A204.1 (cell line): ENCODE results near the gene PYURF.

Experiments used
- FAIRE-seq: peaks from 2 replicates; lab custom pipeline; 2012; peaks lifted over from hg19 to GRCh38; lab: Jason Lieb, UNC

PYURF gene

DNA sequence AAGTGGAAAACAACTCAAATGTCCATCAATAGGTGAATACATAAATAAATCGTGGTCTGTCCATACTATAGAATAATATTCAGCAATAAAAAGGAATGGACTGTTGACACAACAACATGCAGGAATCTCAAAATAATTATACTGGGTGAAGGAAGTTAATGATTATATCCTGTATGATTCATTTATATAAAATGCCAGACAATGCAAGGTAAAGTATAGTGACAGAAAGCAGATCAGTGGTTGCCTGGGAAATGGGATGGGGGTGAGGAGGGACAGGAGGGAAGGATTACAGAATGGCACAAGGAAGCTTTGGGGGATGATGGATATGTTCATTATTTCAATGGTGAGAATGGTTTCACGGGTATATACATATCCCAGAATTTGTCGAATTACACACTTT is 12.3 kb downstream of the PYURF start:
- no peak for FAIRE-seq

DNA sequence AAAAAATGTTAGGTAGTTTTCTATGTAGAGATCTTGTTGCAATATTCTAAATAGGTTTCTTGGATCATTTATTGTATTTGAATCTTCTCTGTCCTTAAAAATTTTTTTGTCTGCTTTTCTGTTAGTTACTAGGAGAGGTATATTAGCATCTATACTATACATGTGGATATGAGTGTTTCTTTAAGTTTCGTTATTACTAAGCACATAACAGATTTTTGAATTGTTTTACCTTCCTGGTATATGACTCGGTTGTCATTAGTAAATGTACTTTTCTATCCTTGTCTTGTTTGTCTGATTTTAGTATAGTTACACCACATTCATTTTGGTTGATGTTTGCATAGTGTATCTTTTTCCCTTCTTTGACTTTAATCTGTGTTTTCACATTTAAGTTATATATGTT is 20.2 kb downstream of the PYURF start:
- no peak for FAIRE-seq

DNA sequence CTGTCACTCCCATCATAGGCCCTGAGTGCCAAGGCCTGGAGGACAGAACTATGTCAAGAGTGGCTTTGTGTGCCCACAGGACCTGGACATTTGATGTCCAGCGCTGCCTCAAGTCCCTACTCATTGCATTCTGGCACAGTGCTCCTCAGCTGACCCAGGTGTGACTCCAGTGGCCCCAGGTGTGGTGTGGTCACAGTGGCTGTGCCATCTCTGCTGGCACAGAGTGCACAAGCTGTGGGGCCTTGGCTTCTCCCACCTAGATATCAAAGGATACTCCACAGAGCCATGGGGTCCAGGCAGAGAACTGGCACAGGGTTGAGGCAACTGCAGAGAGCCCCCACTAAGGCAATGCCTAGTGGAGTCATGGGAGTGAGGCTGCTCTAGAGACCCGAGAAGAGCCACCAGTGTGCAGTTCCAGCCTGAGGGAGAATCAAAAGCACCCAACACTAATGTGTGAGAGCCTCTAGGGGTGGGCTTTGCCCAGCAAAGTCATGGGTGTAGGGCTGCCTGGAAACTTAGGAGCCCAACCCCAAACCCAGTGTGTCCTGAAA is 25.6 kb downstream of the PYURF start:
- FAIRE-seq: no peak

DNA sequence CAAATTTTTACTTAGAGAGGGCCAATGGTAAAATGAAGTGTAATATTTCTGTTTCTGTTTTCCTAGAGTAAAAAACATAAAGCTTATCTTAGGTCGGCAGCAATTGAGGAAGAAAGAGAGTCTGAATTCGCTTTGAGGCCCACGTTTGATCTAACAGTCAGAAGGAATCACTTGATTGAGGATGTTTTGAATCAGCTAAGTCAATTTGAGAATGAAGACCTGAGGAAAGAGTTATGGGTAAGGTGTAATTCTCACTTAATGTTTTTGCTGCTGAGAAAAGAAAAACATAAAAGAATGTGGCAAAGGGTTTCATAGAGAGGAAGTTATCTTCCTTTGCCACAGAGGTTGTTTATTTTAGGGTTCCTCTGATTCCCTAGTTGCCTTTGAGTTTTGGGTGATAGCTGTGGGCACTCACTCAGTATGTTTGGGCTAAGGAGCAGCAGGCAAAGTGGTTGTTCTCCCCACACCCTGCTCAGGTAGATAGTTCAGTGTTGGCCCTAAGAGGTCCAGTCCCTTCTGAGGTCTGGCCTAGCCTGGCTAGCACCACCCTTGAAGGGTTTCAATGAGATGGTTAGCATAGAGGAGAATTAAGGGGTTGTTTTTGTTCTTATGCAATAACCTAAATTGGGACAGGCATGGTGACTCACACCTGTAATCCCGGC is 34.3 kb downstream of the PYURF start:
- FAIRE-seq: no peak

DNA sequence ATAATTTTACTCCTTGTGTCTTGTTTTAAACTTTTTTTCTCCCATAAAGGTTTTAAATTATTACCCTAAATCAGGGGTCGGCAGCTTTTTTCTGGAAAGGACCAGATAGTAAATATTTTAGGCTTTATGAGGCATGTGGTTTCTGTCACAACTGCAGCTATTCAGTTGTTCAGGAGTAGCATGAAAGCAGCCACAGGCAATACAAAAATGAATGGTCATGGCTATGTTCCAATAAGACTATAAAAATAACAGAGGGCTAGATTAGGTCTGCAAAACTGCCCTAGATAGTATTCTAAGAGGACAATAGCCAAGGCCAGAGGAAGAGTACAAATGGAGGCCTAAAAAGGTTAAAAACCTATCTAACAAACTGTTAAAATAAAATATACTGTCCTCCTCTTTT is 42.0 kb downstream of the PYURF start:
- FAIRE-seq: no peak

DNA sequence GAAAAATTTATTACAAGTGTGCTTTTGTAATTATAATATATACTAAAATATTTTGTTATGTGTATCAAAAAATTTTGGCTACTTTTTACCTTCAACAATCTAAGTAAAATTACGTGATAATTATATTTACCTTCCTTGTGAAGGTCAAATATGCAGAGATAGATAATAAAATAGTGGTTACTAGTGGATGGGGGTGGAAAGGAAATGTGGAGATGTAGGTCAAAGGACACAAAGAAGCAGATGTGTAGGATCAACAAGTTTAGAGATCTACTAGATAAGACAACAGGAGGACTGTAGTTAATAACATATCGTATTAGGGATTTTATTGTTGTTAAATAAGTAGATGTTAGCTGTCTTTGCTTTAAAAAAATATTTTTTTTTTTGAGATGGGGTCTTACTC is 45.3 kb downstream of the PYURF start:
- FAIRE-seq: no peak

DNA sequence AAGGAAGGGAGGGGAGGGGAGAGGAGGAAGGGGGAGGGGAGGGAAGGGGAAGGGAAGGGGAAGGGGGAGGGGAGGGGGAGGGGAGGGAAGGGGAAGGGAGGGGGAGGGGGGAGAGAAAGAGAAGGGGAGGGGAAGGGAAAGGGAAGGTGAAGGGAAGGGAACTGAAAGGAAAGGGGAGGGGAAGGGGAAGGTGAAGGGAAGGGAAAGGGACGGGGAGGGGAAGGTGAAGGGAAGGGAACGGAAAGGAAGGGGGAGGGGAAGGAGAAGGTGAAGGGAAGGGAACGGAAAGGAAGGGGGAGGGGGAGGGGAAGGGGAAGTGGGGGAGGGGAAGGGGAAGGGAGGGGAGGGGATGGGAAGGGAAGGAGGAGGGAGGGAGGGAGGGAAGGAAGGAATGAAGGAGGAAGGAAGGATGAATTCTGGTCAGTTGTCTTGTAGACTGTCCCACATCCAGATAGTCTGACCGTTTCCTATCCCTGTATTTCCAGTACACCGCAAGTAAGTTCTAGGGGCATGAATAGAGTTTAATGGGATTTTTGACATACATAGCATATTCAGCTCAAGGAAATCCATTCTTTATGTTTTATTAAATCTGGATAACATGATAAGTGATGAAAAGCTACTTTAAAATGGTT is 46.2 kb downstream of the PYURF start:
- no peak for FAIRE-seq
